AG04449 (cell line): ENCODE data around the gene TTYH2.

Experiments
- CTCF ChIA-PET: fragments of 350-600 bp; formaldehyde crosslinking; extraction: SDS; loops from one replicate; lab custom pipeline; 2021; ENCODE audit warnings: antibody characterized with exemption; lab: Yijun Ruan, JAX
- POLR2A ChIA-PET: fragments of 400-600, 350-600 bp; formaldehyde crosslinking; extraction: SDS; loops from one replicate; lab custom pipeline; 2020; ENCODE audit warnings: antibody characterized with exemption, inconsistent platforms; lab: Yijun Ruan, JAX
- DNase-seq: peaks from one replicate; pipeline ENCODE4 v3.0.0-alpha.2; 2010; ENCODE audit warnings: low read depth, low spot score
- H3K4me3 ChIP-seq: 2 replicates; pipeline ENCODE4 v1.5.1; 2011; ENCODE audit warnings: low read depth, mild to moderate bottlenecking, control low read depth, low read length
- CTCF ChIP-seq: IDR thresholded peaks from one replicate; pipeline ENCODE4 v1.5.1; 2011; ENCODE audit warnings: mild to moderate bottlenecking, moderate library complexity, low read length, control low read depth, inconsistent platforms; ENCODE audit not compliant: insufficient read depth; ENCODE audit errors: missing control alignments

The TTYH2 gene

DNA sequence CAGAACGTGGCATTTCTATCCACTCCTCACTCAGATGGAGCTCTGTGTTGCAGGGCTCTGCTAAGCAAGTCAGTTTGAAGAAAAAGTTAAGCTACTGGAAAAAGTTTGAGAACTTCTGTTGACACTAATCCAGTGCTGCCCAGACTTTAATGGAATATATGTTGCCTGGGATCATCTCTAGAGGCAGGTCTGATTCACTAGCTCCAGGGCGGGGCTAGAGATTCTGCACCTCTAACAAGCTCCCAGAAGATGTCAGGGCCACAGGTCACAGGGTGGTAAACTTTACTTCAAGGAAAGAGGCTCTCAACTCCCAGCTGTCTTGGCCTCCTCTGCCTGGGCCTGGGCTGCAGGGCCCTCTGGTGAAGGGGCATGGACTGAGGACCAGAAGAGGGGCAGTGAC lies 6.8 kb downstream of the TTYH2 start:
- no peak for TF ChIP-seq CTCF
- no peak overlapping the region for H3K4me3 ChIP-seq
- ChIA-PET CTCF (interaction anchor here (0.9 to 1.0 kb wide), 2 partner anchors 9 to 21 kb away, joined by 3 read pairs; no protein-coding TSS in a partner anchor), POLR2A (no interaction called here)
- no peak for DNase-seq

DNA sequence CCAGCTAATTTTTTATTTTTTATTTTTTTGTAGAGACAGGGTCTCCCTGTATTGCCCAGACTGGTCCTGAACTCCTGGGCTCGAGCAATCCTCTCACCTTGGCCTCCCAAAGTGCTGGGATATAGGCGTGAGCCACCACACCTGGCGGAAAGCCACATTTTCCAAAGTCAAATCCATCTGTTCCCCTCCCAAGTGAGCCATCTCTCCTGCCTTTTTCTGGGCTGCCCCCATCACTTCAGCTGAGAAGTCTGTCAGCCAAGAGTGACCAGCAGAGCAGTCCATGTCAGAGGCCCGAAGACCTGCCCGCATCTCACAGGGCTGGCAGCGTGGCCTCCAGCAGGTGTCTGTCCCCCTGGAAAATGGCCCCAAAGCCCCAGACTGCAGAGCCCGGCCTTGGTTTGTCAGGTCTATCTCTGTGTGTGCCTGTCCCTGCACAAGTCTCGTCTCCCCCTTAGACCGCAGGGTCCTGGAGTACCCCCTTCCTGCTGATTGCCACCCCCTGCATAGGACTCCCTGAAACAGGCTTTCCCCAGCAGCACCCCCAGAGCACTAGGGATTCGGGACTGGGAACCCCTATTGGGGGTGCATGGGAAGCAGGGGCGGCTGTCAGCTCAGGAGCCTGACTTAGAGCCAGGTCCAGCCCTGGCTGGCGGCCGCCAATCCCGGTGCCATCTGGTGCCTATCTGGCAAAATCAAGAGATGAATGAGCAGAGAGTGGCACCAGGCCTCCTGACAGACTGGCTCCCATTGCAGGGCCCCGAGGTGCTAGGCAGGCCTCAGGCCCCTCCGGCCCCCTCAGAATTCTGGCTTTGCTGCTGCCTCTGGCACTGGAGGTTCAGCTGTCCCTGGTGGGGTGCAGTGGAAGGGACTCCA lies 7.8 kb downstream of the TTYH2 start:
- TF ChIP-seq CTCF: no peak
- DNase-seq: no peak
- H3K4me3 ChIP-seq: no peak overlapping the region
- CTCF ChIA-PET: interaction anchor here (1.0 kb wide), 1 partner anchor 10 kb away, joined by 3 read pairs; no protein-coding TSS in a partner anchor
- POLR2A ChIA-PET: no interaction called here

DNA sequence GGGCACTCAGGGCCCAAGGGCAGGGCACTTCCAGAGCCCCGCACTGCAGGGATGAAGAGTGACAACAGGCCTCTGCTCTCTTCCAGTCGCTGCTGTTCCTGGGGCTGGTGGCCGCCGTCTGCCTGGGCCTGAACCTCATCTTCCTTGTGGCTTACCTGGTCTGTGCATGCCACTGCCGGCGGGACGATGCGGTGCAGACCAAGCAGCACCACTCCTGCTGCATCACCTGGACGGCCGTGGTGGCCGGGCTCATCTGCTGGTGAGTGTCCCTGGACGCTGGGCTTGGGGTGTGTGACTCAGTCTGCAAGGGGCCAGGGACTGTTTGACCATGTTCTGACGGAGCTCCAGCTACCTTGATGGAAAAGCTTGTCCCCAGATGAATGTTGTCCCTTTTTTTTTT lies 9.0 kb downstream of the TTYH2 start:
- no peak for TF ChIP-seq CTCF
- ChIA-PET CTCF (no interaction called here), POLR2A (interaction anchor here (1.0 kb wide), 1 partner anchor 9 kb away, joined by 3 read pairs; the partner anchor contains the start of gene TTYH2)
- DNase-seq: no peak
- no peak overlapping the region for H3K4me3 ChIP-seq

- ChIA-PET POLR2A (no interaction called here), CTCF (no interaction called here)
- H3K4me3 ChIP-seq: no peak overlapping the region
- TF ChIP-seq CTCF: no peak
- no peak for DNase-seq
Observed at GRCh38 chr17:74223901-74224300, 10.5 kb downstream of the TTYH2 start.

- ChIA-PET POLR2A (no interaction called here), CTCF (interaction anchor here (1.0 kb wide), 1 partner anchor 16 kb away, joined by 3 read pairs; no protein-coding TSS in a partner anchor)
- no peak for TF ChIP-seq CTCF
- H3K4me3 ChIP-seq: no peak overlapping the region
- no peak for DNase-seq
Observed at GRCh38 chr17:74224959-74225725, 11.8 kb downstream of the TTYH2 start.

GRCh38 chr17:74226252-74226651 lies 12.9 kb downstream of the TTYH2 start:
- ChIA-PET POLR2A (no interaction called here), CTCF (no interaction called here)
- H3K4me3 ChIP-seq: no peak overlapping the region
- DNase-seq: no peak
- no peak for TF ChIP-seq CTCF
